Stimulated activated effector memory CD8-positive, alpha-beta T cell treated with anti-CD3 and anti-CD28 coated beads, Interleukin-12 subunit alpha, Interleukin-12 subunit beta, amount 100 ng/mL, for 72 hours (primary cell): ENCODE data around the gene TIMM17B.

Experiments
- ATAC-seq: fragments of 150-1000 bp; cut with Tn5 transposase; 2 replicates; pipeline ENCODE4 v1.10.0; 2021
- DNase-seq, 2 donors: peaks; one replicate each; pipeline ENCODE4 v3.0.0; 2021 to 2022; ENCODE audit warnings: low spot score in 2 of 2
- H3K27ac Mint-ChIP-seq: one replicate; pipeline ENCODE4 v1.8.0; 2022; ENCODE audit warnings: mild to moderate bottlenecking, mixed read lengths
- H3K36me3 Mint-ChIP-seq: one replicate; pipeline ENCODE4 v1.8.0; 2022; ENCODE audit warnings: mild to moderate bottlenecking, mixed read lengths
- H3K4me1 Mint-ChIP-seq: one replicate; pipeline ENCODE4 v1.8.0; 2022; ENCODE audit warnings: mixed read lengths
- H3K4me3 Mint-ChIP-seq: one replicate; pipeline ENCODE4 v1.8.0; 2022; ENCODE audit warnings: mild to moderate bottlenecking, mixed read lengths
- H3K9me3 Mint-ChIP-seq: one replicate; pipeline ENCODE4 v1.8.0; 2022; ENCODE audit warnings: mixed read lengths

Gene TIMM17B

DNA sequence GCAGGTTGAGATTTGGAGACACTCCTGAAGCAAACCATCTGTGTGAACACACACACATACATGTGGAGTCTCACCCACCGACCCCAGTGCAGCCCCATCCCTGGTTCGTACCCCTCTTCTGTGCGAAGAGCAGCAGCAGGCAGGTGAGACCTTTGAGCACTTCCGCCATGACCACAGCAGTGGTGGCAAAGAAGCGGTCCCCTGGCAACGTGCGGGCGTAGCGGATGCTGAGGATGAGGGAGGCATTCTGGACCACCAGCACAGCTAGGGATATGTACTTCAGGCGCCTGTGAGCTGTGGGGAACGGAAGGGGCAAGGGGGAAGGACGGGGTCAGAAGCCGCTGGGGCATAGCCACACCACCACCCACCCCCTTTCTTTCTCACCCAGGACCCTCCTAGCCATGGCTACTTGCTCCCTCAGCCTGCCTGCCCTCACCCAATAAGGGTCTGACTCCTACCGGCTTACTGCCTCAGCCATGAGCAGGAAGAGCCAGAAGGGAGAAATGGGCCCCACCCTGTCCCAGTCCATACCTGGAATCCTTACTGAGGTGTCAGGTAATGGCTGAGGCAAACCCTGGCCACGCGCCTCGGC, 12.2 kb upstream of the TIMM17B start:
- DNase-seq (no peak), ATAC-seq (no peak)
- Mint-ChIP-seq H3K4me1 (peaks cover 36% of the 10 kb centered on the region), H3K9me3 (no peaks in the 10 kb centered on the region), H3K27ac (peak overlapping the region; percentile 99), H3K36me3 (peaks cover 97% of the 10 kb centered on the region), H3K4me3 (no peak overlapping the region)

DNA sequence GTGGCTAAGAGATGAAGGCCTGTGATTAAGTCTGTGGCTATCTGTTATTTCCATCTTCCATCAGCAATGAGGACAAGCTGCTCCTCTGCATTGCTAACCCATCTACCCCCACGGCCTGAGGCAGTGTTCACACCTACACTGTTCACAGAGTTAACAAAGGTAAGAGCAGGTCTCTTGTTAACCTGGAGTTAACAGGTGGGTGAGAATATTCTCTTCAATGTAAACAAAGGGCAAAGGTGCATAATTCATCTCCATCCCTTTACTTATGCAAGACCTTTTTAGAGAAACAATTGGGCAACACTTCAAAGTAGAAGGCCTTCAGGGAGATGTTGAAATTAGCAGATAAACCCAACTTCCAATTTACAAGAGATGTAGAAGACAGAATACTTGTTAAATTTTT, 11.0 kb upstream of the TIMM17B start:
- Mint-ChIP-seq H3K4me3 (no peak overlapping the region), H3K36me3 (peaks cover 97% of the 10 kb centered on the region), H3K4me1 (peaks cover 25% of the 10 kb centered on the region), H3K27ac (peak overlapping the region; percentile 99), H3K9me3 (no peaks in the 10 kb centered on the region)
- DNase-seq (no peak), ATAC-seq (no peak)

DNA sequence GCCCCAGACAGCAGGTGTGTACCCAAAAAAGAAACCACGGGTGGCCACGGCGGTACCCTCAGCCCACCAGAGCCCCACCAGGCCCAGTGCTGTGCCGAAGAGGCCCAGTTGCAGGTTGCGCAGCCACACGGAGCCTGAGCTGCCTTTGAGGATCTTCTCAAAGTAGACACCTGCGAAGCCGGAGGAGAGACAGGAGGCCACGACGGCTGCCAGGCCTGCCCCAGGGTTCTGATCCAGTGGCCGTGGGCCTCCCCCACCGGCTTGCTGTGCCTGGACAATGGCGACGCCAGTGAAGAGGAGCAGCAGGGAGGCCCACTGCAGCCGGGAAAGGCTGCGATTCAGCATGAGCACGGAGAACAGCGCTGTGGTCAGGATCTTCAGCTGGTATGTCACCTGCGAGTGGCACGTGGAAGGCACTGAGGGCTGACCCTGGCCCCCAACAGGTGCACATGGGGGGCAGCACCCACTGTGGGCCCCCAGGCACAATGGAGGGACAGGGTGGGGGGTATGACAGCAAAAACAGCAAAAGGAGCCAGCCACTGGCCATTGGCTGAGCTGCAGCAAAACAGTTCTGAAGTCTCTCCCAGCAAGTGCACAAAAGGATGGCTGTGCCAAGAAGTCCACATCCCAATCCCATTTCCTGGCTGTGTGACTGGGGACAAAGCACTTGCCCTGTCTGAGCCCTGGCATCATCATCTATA, 7.7 kb upstream of the TIMM17B start:
- Mint-ChIP-seq H3K27ac (peak overlapping the region; percentile 17), H3K4me1 (peaks cover 6% of the 10 kb centered on the region), H3K9me3 (no peaks in the 10 kb centered on the region), H3K4me3 (no peak overlapping the region), H3K36me3 (peaks cover 97% of the 10 kb centered on the region)
- DNase-seq (no peak), ATAC-seq (no peak)

DNA sequence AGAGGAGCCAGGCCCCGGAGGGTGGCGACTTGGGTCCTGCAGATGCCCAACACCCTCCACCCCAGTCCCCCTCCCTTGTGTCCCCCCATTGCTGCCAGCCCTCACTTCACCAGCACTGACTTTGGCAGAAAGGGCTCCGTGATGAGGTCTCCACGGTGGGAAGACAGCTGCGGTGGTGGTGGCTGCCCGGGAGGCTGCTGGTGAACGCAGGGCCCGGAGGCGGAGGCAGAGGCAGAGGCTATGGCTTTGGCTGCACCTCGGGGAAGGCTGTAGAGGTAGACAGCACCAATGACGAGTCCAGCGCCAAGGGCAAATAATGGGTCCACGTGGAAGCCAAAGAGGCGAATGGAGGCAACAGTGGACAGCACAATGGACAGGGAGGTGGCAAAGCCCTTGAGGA, 7.1 kb upstream of the TIMM17B start:
- peaks cover 6% of the 10 kb centered on the region for H3K4me1 Mint-ChIP-seq
- no peaks in the 10 kb centered on the region for H3K9me3 Mint-ChIP-seq
- no peak for ATAC-seq

DNA sequence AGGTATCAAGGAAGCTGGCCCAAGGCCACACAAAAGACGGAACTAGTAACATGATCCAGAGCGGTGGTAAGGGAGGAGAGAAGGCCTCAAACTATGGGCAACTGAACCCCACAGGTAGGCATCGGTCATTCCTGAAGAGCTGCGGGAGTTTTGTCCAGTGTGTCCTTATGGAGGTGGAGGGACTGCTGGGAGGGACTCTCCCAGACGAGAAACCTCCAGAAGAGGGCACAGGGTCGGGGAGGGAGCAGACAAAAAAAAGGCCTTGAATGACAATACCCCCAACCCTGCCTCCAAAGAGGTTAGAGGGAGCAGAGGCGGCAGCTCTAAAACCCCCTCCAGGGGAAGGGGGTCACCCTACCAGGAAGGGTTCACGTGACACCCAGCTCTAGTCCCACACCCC, 6.6 kb upstream of the TIMM17B start:
- Mint-ChIP-seq H3K27ac (no peak overlapping the region), H3K9me3 (no peaks in the 10 kb centered on the region), H3K36me3 (peaks cover 97% of the 10 kb centered on the region), H3K4me3 (no peak overlapping the region), H3K4me1 (peaks cover 6% of the 10 kb centered on the region)
- ATAC-seq = no peak
- no peak for DNase-seq

More for the DNA sequence above, 7.1 kb upstream of the TIMM17B start:
- H3K4me3 Mint-ChIP-seq = no peak overlapping the region
- H3K36me3 Mint-ChIP-seq = peaks cover 97% of the 10 kb centered on the region
- no peak overlapping the region for H3K27ac Mint-ChIP-seq
- DNase-seq = no peak

DNA sequence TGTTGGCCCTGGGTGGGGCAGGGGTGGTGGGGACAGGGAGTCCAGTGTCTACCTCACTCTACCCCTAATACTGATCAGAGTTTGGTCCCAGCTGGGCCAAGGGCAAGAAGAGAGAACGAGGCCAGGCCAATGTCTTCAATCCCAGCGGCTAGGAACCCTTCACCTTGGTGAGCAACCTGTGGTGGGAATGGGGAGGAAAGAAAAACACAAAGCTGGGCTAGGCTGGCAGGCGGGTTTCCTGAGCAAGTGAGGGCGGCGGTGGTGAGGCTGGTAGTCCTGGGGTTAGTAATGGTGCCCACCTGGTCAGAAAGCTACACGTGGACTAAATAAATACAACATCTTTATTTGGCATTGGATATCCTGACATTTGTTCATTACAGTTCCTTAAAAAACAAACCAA, 5.7 kb upstream of the TIMM17B start:
- Mint-ChIP-seq H3K4me1 (peaks cover 6% of the 10 kb centered on the region), H3K27ac (peak overlapping the region; percentile 52), H3K9me3 (no peaks in the 10 kb centered on the region), H3K4me3 (no peak overlapping the region), H3K36me3 (peaks cover 97% of the 10 kb centered on the region)
- no peak for ATAC-seq
- no peak for DNase-seq

DNA sequence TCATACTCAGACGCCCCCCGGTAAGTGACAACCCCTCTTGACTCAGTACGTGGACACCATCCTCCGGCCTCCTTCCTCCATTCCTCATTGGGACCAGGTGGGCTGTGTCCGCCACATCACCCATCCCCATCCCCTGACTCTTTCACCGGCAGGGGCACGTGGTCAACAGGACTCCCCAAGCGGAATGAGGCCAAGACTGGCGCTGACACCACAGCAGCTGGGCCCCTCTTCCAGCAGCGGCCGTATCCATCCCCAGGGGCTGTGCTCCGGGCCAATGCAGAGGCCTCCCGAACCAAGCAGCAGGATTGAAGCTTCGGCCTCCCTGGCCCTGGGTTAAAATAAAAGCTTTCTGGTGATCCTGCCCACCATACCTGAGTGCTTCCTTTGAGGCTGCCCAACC, 5.2 kb upstream of the TIMM17B start:
- Mint-ChIP-seq H3K27ac (peak overlapping the region; percentile 52), H3K9me3 (no peaks in the 10 kb centered on the region), H3K4me1 (peaks cover 6% of the 10 kb centered on the region), H3K36me3 (peaks cover 99% of the 10 kb centered on the region), H3K4me3 (no peak overlapping the region)
- DNase-seq (no peak), ATAC-seq (no peak)

DNA sequence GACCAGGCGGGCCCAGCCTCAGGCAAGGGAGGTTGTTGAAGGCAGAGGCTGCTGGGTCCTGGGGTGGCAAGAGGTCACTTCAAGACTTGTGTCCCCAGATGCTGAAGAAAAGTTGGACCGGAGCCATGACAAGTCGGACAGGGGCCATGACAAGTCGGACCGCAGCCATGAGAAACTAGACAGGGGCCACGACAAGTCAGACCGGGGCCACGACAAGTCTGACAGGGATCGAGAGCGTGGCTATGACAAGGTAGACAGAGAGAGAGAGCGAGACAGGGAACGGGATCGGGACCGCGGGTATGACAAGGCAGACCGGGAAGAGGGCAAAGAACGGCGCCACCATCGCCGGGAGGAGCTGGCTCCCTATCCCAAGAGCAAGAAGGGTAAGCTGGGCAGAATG, 4.6 kb upstream of the TIMM17B start:
- no peak overlapping the region for H3K4me3 Mint-ChIP-seq
- no peaks in the 10 kb centered on the region for H3K9me3 Mint-ChIP-seq
- H3K4me1 Mint-ChIP-seq = peaks cover 6% of the 10 kb centered on the region
- DNase-seq (no peak), ATAC-seq (no peak)
- H3K36me3 Mint-ChIP-seq = peaks cover 96% of the 10 kb centered on the region
- no peak overlapping the region for H3K27ac Mint-ChIP-seq

DNA sequence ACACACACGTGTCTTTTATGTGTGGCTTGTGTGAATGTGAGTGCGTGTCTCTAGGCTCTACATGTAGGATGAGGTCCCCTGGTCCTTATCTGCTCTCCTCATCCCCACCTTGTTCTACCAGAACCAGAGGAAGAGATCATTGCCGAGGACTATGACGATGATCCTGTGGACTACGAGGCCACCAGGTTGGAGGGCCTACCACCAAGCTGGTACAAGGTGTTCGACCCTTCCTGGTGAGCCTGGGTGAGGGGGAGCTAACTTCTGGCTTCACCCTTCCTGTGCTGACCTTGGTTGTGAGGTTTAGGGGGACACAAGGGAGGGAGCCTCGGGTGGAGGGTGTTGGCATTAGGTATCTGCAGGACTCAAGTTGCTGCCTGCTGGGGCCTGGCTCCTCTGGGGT, 3.5 kb upstream of the TIMM17B start:
- DNase-seq (no peak), ATAC-seq (no peak)
- Mint-ChIP-seq H3K4me1 (peaks cover 13% of the 10 kb centered on the region), H3K9me3 (no peaks in the 10 kb centered on the region), H3K4me3 (no peak overlapping the region), H3K27ac (peak overlapping the region; percentile 56), H3K36me3 (peaks cover 85% of the 10 kb centered on the region)

DNA sequence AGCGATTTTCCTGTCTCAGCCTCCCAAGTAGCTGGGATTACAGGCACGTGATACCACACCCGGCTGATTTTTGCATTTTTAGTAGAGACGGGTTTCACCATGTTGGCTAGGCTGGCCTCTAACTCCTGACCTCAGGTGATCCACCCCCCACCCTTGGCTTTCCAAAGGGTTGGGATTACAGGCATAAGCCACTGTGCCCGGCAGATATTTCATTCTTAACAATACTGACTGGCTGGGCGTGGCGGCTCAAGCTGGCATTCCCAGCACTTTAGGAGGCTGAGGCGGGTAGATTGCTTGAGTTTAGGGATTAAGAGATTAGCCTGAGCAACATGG, 1.5 kb upstream of the TIMM17B start:
- Mint-ChIP-seq H3K36me3 (peaks cover 80% of the 10 kb centered on the region), H3K4me3 (peak overlapping the region; percentile 82)

DNA sequence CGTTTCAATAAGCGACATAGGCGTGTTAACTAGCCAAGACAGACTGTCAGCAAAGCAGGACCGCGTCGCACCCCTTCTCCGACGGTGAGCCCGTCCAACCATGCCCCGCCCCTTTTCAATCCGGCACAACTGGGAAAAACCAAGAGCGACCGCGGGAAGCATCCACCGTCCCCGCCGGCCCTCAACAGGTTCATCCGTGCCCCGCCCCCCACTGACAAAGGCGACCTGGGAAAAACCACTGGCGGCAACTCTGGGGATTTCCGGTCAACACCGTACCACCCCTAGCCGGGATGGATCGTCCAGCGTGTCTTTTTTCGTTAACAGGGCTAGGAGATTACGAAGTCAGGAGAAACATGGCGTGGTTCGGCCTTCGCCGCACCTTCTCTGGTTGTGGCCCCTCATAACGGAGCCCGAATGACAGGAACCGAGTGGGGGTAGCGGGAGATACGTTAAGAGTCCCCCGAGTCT, 377 bp downstream of the TIMM17B start:
- Mint-ChIP-seq H3K4me3 (peak overlapping the region; percentile 82), H3K27ac (peak overlapping the region; percentile 91), H3K36me3 (peaks cover 69% of the 10 kb centered on the region), H3K4me1 (peaks cover 18% of the 10 kb centered on the region), H3K9me3 (no peaks in the 10 kb centered on the region)
- peak; percentile 46 for ATAC-seq
- DNase-seq = peak in 1 of 2 donors; percentile 69

More for the DNA sequence above, 1.5 kb upstream of the TIMM17B start:
- Mint-ChIP-seq H3K4me1 (peaks cover 18% of the 10 kb centered on the region), H3K9me3 (no peaks in the 10 kb centered on the region), H3K27ac (no peak overlapping the region)
- ATAC-seq (no peak), DNase-seq (no peak)

DNA sequence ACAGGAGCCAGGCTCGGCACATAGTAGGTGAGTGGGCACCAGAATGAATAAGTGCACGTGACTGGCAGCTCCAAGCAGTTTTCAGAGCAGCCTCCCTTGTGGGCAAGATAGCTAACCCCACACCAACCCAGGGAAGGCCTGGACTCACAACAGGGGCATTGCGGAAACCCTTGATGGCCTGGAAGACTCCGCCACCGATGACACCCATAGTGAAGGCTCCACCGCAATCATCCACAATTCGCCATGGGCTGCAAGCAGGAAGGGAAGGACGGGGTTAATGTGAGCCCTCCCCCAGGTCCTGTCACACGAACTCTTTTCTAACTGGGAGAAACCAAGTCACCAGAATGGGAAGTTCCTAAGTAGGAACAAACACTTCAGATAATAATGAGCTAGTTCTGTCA, 957 bp downstream of the TIMM17B start:
- H3K4me3 Mint-ChIP-seq = peak overlapping the region; percentile 82
- no peaks in the 10 kb centered on the region for H3K9me3 Mint-ChIP-seq
- peak overlapping the region; percentile 91 for H3K27ac Mint-ChIP-seq
- H3K4me1 Mint-ChIP-seq = peaks cover 12% of the 10 kb centered on the region
- ATAC-seq (no peak), DNase-seq (no peak)
- H3K36me3 Mint-ChIP-seq = peaks cover 63% of the 10 kb centered on the region

DNA sequence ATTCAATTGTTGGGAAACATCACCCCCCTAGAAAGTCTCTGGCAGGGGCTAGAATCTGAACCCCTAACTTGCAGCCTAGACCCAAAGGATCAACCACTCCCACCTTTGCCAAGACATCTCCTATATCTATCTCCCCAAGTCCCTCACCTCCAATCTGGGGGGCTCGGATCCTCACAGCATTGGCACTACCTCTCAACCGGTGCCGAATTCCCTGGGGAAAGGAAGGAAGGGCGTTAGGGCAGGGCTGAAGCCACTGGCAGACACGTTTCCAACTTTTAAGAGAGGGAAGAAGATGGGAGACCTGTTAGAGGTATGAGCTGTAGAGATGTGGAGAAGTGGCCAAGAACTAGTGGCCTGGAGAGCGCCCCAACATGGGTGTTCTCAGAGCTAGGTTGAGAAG, 2.7 kb downstream of the TIMM17B start:
- Mint-ChIP-seq H3K9me3 (no peaks in the 10 kb centered on the region), H3K27ac (peak overlapping the region; percentile 60), H3K4me1 (peaks cover 24% of the 10 kb centered on the region), H3K4me3 (peak overlapping the region; percentile 11), H3K36me3 (peaks cover 51% of the 10 kb centered on the region)
- no peak for ATAC-seq
- DNase-seq = no peak

DNA sequence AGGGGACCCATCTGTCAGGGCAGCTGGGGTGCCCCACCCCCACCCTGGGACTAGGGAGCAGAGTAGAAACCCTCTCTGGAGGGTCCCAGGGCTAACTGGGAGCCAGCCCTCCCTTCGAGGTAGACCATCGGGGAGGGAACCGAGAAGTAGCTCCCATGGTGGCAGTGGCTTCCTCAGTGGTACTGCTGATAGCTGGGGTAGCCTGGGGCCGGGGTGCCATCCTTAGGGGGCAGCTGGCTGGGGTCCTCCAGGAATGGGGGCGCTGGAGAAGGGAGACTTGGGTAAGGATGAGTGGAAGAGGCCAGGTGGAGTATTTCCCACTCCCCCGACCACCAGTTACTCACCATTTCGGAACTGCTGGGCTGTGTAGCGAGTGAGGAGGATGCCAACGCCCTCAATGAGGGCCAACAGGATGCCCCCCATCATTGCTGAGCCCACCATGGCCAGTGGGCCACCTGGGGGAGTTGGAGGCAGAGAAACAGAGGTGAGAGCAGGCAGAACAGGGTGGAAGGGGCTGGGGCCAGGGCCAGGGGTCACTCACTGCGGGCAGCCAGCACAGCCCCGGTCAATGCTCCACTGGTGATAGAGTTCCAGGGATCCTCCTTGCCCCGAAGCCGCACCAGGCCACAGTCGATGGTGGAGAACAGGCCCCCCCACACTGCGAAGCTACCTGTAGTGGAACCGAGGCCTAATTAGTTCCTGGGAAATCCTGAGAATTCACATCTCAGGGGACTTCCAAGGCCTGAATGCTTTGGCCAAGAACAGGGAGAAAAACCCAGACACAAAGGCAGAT, 3.8 kb downstream of the TIMM17B start:
- Mint-ChIP-seq H3K27ac (no peak overlapping the region), H3K4me1 (peaks cover 24% of the 10 kb centered on the region), H3K9me3 (no peaks in the 10 kb centered on the region), H3K4me3 (no peak overlapping the region), H3K36me3 (peaks cover 40% of the 10 kb centered on the region)
- DNase-seq (no peak), ATAC-seq (no peak)

DNA sequence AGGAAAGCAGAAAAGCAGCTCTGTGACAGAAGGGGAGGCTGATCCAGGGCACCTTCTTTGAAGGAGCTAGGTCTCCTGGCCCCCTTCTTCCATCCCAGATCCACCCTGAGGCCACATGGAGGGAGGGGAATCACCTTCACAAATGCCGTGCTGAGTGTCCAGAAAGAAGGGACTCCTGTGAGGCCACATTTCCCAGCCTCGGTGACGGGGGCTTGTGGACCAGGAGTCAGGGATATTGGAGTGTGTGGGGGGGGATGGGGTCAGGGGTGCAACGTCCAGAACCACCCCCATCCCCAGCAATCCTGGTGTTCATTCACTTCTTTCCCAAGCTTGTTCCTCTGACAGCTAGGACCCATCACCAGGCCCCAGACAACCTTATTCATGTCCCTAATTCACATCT, 4.7 kb downstream of the TIMM17B start:
- H3K4me3 Mint-ChIP-seq = no peak overlapping the region
- ATAC-seq = no peak

More for the DNA sequence above, 4.7 kb downstream of the TIMM17B start:
- peaks cover 32% of the 10 kb centered on the region for H3K36me3 Mint-ChIP-seq
- DNase-seq = no peak
- H3K9me3 Mint-ChIP-seq = no peaks in the 10 kb centered on the region
- peaks cover 24% of the 10 kb centered on the region for H3K4me1 Mint-ChIP-seq
- H3K27ac Mint-ChIP-seq = no peak overlapping the region
